GM21529 (cell line): ENCODE data around the gene IFRD2.
"Not testable (repeated sequence)": the region's sequence is repeated elsewhere in the genome, so short reads cannot be mapped to it uniquely, and the experiment has no call there.

Experiments
- ATAC-seq: cut with Tn5 transposase; IDR thresholded peaks from one replicate; pipeline ENCODE4 v1.9.1; 2021; ENCODE audit not compliant: unreplicated experiment

IFRD2 gene

DNA sequence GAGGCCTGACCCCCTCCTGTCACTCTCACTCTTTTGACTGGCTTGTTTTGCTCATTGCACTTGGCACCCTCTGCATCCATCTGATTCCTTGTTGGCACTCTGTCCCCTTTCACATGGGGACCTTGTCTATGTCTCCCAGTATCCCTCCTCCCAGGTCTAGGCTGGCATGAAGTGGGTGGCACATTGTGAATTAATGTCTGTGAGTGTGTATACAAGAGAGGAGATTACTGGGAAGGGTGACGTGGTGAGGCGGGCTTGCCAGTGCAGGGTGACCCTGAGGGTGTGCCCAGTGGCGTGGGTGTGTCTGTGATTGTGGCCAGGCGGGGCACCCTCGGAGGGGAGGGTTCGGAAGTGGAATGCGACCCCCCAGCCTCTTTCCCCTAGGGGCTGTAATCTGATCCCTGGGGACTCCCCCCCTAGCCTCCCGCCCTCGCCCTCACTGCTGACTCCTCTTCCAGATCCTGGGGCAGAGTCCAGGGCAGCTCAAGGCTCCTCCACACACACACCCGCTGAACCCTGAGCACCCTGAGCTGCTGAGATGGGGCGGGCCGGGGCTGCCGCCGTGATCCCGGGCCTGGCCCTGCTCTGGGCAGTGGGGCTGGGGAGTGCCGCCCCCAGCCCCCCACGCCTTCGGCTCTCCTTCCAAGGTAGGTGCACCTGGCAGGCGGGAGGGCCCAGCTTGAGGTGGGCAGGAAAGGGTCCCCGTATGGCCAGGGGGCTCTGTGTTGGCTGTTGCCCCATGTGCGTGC, 23.4 kb downstream of the IFRD2 start, which contains the start of gene SEMA3B:
TSS of gene SEMA3B (plus strand) at position 445 of the 749 bp plus-strand sequence. CDS start at position 539, 94 bp downstream.
- no peak for ATAC-seq

DNA sequence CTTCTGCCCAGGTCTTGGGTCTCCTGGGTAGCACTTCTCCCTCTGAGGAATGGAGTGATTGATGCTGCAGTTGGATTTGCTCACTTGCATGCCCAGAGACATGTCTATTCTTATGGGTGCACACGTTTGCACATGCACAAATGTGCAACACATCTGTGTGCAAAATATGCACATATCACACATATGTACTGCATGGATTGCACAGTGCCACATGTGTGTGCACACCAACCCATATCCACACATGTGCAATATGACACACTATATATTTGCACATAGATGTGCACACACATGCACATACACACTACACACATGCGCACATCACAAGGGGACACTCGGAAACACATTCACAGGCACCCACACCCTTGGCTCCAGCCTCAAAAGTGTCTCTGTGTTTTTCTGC, 24.0 kb downstream of the IFRD2 start:
- ATAC-seq: no peak

DNA sequence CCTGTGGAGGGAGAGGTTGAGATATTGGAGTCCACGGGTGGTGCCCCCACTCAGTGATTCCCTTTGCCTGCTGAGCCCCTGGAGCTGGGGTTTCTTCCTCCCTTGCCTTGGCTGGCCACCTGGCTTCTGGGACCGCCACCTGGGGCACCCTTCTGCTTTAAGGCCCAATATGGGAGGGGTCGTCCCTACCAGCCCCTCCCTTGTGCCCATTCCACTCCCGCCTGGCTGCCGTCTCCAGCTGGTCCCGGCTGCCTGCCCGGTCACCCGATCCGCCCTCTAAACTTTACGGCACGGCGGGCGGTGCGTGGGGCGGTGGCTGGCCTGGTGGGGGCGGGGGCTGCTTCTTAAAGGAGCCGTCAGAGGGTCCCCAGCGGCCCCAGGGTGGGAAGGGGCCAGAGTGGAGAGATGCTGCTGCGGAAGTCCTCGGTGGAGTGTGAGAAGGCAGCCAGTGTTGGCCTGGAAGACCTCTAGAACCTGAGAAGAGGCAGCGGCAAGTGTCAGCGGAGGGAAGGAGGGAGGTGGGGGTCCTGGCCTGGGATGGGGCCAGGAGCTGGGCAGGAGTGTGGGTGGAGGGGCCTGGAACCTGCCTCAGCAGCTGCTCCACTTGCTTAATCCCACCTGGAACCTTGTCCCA, 24.8 kb downstream of the IFRD2 start:
- ATAC-seq: no peak

DNA sequence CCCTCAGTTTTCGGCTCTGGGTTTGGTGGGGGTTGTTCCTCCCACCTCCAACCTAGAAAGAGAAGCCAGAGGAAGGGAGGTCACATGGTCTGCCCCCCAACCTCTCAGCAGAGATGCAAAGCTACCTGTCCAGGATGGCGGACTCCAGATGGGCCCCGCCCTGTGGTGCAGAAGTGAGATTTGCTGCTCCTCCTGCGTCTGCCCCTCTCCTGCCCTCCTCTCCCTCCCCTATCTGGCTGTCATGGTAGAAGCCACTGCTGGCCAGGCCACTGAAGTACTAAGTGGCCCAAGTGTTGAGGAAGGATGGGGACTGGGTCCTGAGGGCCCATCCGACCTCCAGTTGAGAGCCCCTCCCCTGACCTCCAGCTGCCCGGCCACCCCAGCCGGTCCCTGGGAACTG, 25.4 kb downstream of the IFRD2 start:
- no peak for ATAC-seq

DNA sequence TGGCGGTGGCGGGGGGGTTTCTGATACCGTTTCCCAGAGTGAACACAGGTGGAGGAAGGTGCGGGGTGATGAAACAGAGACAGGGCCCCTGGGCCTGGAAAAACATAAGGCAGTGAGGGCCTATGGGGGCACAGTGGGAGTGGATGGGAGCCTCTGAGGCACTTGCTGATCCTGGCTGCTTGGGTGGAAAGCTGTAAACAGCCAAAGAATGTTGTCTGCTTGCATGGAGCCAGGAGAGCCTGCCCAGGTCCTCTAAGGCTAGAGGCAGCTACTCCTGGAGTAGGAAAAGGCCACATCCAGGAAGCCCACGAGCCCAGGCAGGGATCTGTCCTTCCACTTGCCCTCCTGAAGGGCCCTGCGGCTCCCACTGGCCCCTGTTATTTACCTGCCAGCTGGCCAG, 26.2 kb downstream of the IFRD2 start:
- no peak for ATAC-seq

- ATAC-seq: no peak
Observed at GRCh38 chr3:50265571-50265970, 26.7 kb downstream of the IFRD2 start.

GRCh38 chr3:50264964-50265485, 27.2 kb downstream of the IFRD2 start:
- no peak for ATAC-seq

DNA sequence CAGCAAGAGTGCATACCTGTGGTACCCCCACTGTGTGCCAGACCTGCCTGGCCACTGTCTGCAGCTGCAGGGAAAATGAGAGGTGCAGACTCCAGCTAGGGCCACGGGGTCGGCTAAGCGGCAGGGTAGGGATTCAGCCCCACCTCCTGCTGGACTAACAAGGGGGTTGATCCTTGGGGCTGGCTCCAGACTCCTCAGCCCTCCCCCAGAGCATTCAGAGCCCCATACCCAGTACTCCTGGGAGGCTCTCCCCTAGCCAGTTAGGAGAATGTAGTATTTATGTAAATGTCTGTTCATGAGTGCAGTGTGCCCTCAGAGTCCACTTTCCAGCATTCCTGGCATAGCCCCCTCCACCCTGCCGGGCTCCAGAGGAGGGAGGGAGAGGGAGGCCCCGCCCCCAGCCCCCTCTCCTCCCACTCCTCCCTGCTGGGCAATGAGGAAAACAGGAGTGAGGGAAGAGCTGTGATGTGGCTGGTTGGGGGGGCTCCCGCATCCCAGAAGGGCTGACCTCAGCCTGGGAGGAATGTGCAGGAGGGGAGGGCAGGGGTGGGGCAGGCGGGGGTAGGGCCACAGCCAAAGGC, 27.8 kb downstream of the IFRD2 start:
- ATAC-seq: no peak

DNA sequence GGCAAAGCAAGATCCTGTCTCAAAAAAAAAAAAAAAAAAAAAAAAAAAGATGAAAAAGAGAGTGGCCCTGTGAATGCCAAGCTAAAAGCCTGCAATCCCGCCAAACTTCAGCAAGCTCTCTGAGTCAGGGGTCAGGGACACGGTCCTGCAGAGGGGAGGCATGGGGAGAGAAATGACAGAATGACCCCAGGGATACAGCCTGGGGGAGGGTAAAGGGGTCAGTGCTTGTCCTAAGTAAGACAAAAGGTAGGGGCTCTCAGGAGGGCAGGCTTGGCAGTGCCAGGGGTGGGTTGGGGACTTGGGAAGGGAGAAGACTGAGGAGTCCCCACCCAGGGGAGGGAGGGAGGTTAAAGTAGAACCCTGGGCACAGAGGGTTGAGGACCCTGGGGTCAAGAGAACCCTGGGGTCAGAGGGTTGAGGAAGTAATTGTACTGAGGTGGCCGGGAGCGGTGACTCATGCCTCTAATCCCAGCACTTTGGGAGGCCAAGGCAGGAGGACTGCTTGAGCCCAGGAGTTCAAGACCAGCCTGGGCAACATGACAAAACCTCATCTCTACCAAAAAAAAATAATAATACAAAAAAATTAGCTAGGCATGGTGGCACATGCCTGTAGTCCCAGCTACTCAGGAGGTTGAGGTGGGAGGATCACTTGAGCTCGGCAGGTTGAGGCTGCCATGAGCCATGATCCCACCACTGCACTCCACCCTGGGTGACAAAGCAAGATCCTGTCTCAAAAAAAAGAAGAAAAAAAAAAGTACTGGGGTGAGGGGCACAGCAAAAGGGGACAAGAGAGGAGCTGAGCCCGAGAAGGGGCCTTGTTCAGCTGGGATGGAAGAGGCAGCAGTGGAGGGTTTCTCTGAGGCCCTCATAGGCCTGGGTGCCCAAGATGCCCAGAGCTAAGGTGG, 28.5 kb downstream of the IFRD2 start:
- ATAC-seq: no peak

- ATAC-seq: no peak
Observed at GRCh38 chr3:50262778-50263177, 29.5 kb downstream of the IFRD2 start.

- ATAC-seq: not testable (repeated sequence)
Observed at GRCh38 chr3:50262200-50262599, 30.0 kb downstream of the IFRD2 start.

DNA sequence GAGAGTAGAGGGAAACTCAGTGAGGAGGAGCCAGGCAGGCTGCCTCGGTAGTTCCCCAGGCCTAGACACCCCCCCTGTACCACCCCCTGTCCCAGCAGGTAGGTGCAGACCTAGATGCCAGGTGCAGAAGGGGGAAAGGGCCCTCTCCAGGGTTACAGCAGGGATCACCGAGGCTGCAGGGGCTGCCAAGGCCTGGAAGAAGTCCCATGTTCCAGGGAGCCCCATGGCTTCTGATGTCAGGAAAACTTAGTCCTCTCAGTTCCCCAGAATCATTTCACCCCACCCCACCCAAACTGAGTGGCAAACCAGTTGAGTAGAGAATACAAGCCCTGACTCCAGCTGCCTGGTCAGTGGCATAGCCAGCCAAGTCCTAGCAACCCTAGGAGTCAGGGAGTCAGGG, 30.7 kb downstream of the IFRD2 start:
- no peak for ATAC-seq

- ATAC-seq: no peak
Observed at GRCh38 chr3:50260942-50261441, 31.2 kb downstream of the IFRD2 start.

- ATAC-seq: peak; percentile 91
Observed at GRCh38 chr3:50260027-50260941, 31.9 kb downstream of the IFRD2 start.

- peak; percentile 20 for ATAC-seq
Observed at GRCh38 chr3:50259432-50260026, 32.7 kb downstream of the IFRD2 start.

DNA sequence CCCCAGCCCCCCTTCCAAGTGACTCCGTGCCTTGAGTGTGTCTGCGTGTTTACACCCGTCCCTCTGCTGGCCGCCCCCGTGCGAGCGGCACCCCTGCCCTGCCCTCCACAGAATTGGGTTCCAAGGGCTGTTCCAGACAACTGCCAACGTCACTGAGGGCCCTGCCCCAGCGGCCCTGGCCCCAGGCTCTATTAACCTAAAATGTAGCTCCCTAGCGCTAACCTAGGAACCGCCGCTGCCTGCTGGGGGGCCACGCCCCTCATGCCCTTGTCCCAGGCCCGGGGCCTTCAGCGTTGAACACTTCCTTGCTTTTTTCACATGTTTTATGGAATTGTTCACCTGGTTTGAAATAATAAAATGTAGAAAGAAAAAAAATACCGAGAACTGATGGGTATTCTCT, 33.2 kb downstream of the IFRD2 start:
- no peak for ATAC-seq

GRCh38 chr3:50258029-50258680, 34.1 kb downstream of the IFRD2 start:
- no peak for ATAC-seq

DNA sequence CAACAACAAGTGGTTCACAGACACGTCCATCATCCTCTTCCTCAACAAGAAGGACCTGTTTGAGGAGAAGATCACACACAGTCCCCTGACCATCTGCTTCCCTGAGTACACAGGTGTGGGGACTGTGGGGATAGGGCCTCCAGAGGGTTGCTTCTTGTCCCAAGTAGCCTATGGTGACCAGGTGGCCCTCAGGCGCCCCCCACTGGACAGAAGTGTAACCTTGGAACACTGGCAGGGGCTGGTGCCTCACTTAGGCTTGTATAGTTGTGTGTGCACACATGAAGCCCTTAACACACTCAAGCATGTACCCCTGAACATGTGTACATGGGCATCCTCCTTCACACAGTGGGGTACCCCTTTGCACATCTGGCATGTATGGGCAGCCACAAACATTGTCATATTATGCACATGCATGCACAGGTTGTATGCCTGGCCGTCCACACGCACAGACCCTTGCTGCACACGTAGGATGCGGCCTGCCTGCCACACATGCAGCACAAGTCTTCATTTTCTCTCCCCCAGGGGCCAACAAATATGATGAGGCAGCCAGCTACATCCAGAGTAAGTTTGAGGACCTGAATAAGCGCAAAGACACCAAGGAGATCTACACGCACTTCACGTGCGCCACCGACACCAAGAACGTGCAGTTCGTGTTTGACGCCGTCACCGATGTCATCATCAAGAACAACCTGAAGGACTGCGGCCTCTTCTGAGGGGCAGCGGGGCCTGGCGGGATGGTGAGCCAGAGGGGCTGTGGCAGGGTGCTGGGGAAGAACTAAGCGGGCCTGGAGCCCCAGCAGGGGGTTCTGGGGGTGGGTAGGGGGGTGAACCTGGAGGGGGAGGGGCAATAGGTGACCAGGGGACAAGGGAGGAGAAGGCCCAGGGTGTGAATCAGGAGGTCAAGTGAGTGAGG, 35.0 kb downstream of the IFRD2 start:
- no peak for ATAC-seq
